ENCODE data around the gene CCDC80.

Gene CCDC80

DNA sequence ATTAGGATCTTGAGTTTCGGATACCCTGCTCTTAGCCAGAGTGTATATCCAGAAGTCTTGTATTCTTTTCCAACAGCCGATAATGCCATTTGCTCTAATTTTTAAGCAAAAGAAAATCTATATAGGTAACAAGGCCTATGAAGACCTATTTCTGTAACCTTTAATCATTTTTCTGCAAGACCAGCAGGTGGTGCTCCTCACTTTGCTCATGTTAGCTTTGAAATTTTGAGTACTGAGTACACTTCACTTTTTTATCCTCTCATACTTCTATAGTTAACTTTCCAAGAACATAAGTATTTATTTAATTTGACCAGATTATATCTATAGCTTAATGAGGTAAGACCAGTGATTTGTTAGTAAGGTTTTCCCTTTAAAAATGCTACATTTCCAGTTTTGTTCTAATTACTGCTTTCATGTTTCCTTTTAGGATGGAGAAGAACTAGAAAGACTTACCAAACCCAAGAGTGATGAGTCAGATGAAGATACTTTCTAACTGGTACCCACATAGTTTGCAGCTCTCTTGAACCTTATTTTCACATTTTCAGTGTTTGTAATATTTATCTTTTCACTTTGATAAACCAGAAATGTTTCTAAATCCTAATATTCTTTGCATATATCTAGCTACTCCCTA, 58.6 kb downstream of the CCDC80 start:
- DNase-seq = no peak

GRCh38 chr3:112579697-112580096, 61.2 kb downstream of the CCDC80 start:
- DNase-seq = no peak

DNA sequence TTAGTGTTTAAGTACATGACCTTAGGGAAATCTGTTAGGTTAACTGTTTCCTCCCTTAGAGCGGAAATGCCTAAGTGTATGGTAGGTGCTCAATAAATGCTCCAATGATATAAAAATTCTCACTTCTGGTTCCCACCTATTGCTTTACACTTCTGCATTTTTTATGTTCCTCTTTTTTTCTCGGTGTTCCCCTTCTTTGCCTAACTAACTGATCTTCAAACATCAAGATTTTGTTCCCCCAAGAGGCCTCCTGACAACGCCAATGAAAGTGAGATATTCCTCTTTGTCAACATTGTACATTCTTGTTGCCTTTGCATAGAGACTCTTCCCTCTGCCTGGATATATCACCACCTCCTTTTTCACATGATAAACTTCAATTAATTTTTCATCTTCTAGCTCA, 61.7 kb downstream of the CCDC80 start:
- DNase-seq = no peak

DNA sequence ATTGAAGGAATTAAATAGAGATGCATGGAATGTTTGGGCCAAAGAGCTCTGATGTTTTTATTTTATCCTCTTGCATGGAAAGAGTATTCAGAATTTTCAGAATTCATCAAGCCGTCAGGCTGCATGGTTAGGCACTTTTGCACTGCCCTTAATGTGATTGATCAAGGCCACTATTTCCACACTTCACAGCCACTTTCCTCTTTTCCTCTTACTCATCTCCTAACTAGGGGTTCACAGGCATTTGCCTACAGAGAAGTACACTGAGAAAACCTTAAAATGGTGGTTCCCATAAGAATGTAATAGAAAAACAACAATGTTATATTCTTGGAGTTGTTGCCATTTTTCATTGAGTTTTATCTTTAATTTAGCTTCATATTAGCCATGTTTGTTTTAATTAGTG, 68.2 kb downstream of the CCDC80 start:
- DNase-seq = no peak

GRCh38 chr3:112569265-112569664, 71.7 kb downstream of the CCDC80 start:
- no peak for DNase-seq

DNA sequence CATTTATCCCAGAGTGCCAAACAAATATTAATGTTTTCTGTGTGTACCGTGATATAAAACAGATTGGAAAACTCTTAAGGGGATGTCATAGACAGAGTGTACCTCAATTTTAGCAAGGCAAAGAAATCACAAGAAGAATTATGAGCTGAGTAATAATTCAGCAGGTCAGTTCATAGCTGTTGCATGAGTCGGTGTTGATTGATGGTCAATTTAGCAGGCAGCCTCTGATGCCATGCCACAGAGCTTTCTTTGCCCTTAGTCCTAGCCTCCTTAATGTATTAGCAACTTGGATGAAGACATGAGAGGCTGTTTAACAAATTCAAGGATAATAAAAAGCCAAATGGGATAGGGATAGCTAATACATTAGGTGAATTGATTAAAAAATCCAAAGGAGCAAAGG, 72.3 kb downstream of the CCDC80 start:
- no peak for DNase-seq

- DNase-seq = no peak
Measured at GRCh38 chr3:112564940-112565305, 76.0 kb downstream of the CCDC80 start.

- DNase-seq = peak; percentile 4 to 38
Measured at GRCh38 chr3:112564247-112564939, 76.5 kb downstream of the CCDC80 start.

DNA sequence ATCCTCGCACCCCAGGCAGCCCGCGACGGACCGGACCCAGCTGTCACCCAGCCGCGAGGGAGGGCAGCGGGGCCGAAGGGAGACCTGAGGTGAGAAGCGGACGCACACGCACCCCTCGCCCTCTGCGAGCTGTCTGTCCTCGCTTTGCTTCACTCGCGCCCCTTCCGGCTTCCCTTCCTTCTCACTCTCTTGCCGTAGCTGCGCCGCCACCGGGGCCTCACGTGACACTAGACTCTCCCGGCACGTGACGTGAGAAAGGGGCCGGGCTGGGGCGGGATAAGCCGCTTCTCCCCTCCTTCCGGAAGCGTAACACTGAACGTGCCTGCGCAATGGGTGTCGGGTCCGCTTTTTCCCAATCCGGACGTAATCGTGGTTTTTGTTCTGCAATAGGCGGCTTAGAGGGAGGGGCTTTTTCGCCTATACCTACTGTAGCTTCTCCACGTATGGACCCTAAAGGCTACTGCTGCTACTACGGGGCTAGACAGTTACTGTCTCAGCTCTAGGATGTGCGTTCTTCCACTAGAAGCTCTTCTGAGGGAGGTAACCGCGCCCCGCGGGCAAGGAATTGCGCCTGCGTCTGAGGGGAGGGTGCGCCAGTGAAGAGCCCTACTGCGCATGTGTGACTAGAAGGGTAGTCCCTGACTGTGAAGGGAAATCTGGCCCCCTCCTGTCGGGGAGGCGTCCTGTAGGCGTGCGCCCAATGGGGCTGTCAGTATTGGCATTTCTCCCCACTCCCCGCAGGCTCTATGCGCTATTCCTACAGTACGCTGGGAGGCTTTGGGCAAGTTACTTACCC, 79.0 kb downstream of the CCDC80 start, which contains the start of the genes ATG3 and SLC35A5:
ATG3 (minus strand) TSS at position 229 of the 796 bp plus-strand sequence. CDS start 434 bp downstream, outside the sequence.
SLC35A5 (plus strand) TSS at position 312 of the 796 bp plus-strand sequence. CDS start 1,359 bp downstream, outside the sequence.
- DNase-seq = peak; percentile 87 to 99

- DNase-seq = peak in 1 of 2 experiments; percentile 87
Measured at GRCh38 chr3:112561484-112561733, 79.5 kb downstream of the CCDC80 start.

DNA sequence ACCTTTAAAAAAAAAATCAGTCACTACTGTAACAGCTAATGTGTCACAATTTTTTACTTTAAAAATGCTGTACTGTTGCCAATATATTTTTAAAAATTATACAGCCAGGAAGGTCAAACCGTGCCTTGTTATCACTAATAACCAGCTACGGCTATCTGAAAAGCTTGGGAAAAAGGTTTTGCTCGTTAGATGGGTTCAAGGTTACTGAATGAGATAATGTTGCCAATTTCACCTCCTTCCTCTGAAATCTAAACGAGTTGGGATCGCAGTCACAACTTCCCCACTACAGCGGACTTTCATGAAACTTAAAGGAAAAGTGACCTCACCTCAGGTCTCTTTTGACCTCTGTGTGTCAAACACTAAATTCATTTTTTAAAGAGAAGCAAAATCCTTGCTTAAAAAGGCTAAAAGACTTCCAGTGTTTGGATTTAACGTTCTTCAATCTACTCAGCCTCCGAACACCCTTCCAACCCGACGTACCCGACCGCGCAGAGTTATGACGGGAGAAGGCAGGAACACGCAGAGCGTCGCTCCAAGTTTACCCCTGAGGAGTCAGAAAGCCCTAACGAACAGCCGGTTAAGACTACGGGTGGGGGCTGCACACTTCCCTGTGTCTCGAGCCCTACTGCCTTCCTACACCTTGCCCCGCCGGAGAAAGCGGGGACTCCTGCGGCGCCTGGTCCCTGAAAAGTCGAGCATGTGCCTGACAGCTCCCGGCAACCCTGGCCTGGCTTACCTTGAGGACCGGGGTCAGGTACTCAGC, 80.0 kb downstream of the CCDC80 start:
- DNase-seq = peak; percentile 4 to 42

- no peak for DNase-seq
Measured at GRCh38 chr3:112560307-112560706, 80.6 kb downstream of the CCDC80 start.

DNA sequence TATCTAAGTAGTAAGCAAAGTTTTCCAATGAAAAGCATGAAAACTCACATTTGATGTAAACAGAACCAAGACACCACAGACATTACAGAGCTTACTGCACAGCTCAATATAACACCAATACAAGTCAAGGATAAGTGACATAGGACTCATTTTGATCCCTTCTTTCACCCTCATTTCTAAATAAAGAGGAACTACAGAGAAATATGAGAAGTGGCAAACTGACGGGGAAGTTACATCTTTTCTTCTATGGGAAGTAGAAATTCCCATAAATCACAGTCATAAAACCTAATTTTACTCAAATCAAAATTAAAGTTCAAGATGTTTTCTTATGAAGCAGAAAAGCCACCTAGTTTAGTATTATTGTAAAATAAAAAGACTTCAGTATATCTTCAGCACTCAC, 83.0 kb downstream of the CCDC80 start:
- DNase-seq = no peak

DNA sequence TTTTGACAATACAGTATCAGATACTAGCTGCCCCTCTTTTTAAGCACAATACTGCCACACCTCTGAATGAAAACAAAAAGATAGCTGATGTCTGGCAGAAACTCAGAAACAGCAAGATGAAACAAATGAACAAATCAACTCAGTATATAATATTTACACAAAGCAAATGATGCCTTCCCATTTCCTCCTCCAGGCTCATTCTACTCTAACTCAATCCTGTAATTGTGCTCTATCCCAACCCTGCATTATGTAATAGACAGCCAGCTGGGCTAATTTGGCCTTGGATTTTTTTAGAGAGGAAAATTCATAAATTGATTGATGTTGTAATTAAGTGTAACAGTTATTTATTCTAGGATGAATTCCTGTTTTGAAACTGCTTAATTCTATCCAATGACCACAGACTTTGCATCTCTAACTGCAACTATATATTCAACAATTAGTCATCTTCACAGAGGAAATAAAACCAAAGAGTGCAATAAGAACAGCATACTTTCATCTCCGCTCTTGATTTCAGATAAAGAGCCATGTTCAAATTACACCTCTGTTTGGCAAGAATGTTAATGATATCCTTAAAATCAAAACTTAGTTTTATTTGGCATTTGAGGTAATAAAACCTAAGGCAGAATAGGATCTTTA, 85.3 kb downstream of the CCDC80 start:
- no peak for DNase-seq

- no peak for DNase-seq
Measured at GRCh38 chr3:112550859-112551258, 90.1 kb downstream of the CCDC80 start.

All from NCI-H187 (cell line).